GM18502 (cell line): ENCODE measurements around the gene PHKA1.
"Not testable (repeated sequence)": the region's sequence is repeated elsewhere in the genome, so short reads cannot be mapped to it uniquely, and the experiment has no call there.

Experiments used
- ATAC-seq: cut with Tn5 transposase; IDR thresholded peaks from one replicate; pipeline ENCODE4 v1.9.1; 2021; ENCODE audit warnings: mild to moderate bottlenecking; ENCODE audit not compliant: unreplicated experiment, poor library complexity

The PHKA1 gene

GRCh38 chrX:72576141-72576894, 137.8 kb downstream of the PHKA1 start:
- no peak for ATAC-seq

GRCh38 chrX:72573158-72573511, 141.0 kb downstream of the PHKA1 start:
- ATAC-seq = peak; percentile 34

GRCh38 chrX:72572248-72573157, 141.6 kb downstream of the PHKA1 start, which contains the start of gene HDAC8:
Gene HDAC8, minus strand, starts transcription at chrX:72572843. Its CDS starts 82 bp downstream, at chrX:72572761.
- peak; percentile 98 for ATAC-seq

DNA sequence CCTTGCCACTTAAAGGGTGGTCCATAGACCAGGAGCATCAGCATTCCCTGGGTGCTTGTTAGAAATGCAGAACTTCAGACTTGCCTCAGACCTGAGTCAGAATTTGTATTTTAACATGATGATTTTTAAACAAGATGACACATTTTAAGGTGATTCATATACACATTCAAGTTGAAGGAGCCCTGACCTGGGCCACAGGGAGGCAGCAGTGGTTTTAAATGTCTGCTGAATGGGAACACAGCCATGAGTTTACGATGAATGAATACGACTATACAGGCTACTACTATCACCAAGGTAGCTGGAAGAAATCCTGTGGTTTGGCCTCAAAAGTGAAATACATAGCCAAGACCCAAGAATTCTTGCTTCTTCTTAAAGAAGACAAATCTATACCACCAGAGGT, 144.3 kb downstream of the PHKA1 start:
- ATAC-seq = no peak

- ATAC-seq = no peak
Measured at GRCh38 chrX:72568406-72569092, 145.6 kb downstream of the PHKA1 start.

GRCh38 chrX:72566448-72566847, 147.7 kb downstream of the PHKA1 start:
- ATAC-seq = no peak

GRCh38 chrX:72559655-72560054, 154.5 kb downstream of the PHKA1 start:
- not testable (repeated sequence) for ATAC-seq

GRCh38 chrX:72554448-72555140, 159.5 kb downstream of the PHKA1 start:
- ATAC-seq = no peak

DNA sequence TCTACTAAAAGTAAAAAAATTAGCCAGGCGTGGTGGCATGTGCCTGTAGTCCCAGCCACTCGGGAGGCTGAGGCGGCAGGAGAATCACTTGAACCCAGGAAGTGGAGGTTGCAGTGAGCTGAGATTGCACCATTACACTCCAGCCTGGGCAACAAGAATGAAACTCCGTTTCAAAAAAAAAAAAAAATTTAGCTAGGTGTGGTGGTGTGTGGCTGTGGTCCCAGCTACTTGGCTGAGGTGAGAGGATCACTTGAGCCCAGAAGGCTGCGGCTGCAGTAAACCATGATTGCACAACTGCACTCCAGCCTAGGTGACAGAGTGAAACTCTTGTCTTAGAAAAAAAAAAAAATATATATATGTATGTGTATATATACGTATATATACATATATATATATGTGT, 161.7 kb downstream of the PHKA1 start:
- not testable (repeated sequence) for ATAC-seq

DNA sequence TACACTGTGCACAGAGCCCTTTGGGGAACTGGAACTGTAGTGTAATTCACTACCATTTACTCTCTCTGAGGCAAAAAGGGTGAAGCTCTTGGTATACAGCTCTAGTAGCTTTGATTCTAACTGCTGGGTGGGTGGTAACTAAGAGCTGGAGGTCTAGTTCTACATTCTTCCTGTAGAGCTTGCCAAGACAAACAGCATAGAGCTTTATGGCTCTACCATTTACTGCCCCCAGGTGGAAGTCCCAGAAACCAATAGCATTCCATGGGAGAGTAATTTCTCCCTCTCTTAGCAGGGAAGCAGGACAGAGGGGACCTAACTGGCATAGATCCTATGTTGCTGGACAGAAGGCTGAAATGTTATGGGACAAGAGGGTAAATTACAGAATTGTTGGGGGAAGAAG, 168.1 kb downstream of the PHKA1 start:
- ATAC-seq = no peak

DNA sequence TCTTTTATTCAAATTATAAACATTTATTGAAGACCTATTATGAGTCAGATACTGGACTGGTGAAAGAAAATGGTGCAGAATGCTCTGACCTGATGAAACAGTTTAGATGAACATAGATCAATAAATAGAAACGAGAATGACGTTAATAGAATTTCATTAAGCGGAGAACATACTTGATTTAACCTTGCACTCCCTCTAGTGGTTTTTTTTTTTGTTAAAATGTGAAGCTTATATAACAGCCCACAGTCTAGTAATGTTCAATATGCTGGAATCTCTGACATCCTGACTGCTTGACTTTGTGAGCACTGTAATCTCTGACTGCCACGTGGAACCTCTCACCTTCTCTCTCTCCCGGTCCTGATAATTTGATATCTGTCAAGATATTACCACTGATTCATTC, 173.8 kb downstream of the PHKA1 start:
- no peak for ATAC-seq

- ATAC-seq = no peak
Measured at GRCh38 chrX:72539822-72540221, 174.3 kb downstream of the PHKA1 start.

DNA sequence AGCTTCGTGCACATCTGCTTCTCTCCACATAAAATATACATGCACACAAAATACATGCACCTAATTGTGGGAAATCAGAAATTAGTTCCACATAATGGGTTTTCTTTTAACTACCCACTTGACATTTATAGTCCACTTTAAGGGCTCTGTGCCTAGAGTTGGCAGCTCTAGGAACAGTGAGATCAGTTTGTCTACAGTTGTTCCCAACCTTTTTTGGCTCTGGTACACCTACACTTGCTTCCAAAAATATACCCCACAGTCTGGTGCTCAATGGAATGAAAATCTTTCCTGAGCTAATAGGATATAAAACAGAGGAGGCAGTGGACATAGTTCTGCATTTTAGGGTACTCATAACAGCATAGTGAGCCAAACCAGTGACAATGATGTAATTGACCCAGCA, 177.6 kb downstream of the PHKA1 start:
- ATAC-seq = no peak

GRCh38 chrX:72532366-72532765, 181.7 kb downstream of the PHKA1 start:
- ATAC-seq = no peak
